Suppressor macrophage (primary cell): ENCODE data around the gene IRF2.

Experiments
- DNase-seq, 4 experiments: peaks; one replicate each; pipeline ENCODE4 v3.0.0-alpha.2; 2020 to 2022

Gene IRF2

DNA sequence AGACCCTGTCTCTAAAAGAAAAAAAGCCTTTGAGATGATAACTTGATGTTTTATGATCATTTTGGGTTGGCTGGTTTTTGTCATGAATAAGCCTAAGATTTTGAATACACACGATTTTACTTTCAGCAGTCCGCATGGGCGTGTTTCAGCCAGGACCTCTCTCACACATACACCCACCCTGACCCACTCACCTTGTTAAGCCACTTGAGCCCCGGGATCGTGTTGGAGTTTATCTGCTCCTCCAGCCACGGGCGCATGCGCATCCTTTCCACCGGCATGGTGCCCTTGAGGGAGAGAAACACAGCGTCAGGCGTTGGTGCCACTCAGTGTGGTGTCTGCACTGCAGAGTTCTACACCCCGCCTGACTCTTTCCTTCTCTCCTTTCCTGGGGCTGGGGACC, 45.6 kb downstream of the IRF2 start:
- no peak for DNase-seq

DNA sequence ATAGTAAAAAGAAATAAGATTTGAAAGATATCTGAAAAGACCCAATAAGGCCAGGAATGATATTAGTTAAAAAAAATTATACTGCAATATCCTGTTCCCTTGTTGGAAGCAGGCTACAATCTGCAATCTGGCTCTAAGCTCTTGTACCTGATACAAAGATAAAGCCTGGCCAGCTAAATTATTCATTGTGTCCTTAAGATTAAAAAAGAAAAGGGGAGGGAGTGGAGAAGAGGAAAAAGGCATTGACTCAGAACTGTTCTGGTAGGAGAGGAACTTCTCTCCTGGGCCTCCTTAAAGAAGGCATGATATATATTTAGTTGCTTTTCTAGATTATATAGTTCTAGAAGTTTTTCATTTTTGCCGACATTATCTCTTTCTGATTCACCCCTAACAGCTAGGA, 46.7 kb downstream of the IRF2 start:
- DNase-seq = no peak

DNA sequence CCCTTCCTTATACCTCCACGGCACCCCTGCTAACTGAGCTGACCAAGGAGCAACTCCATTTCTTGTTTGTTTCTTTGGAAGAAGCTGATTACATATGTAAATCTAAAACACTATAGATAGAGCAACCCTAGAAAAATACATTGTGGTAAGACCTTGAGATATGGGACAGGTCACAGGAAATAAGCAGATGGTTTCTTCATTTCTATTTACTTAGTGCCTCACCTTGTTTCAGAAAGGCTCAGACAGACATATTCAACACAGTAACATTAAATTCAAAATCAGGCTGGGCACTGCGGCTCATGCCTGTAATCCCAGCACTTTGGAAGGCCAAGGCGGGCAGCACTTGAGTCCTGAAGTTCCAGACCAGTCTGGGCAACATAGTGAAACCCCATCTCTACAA, 47.3 kb downstream of the IRF2 start:
- DNase-seq = no peak

DNA sequence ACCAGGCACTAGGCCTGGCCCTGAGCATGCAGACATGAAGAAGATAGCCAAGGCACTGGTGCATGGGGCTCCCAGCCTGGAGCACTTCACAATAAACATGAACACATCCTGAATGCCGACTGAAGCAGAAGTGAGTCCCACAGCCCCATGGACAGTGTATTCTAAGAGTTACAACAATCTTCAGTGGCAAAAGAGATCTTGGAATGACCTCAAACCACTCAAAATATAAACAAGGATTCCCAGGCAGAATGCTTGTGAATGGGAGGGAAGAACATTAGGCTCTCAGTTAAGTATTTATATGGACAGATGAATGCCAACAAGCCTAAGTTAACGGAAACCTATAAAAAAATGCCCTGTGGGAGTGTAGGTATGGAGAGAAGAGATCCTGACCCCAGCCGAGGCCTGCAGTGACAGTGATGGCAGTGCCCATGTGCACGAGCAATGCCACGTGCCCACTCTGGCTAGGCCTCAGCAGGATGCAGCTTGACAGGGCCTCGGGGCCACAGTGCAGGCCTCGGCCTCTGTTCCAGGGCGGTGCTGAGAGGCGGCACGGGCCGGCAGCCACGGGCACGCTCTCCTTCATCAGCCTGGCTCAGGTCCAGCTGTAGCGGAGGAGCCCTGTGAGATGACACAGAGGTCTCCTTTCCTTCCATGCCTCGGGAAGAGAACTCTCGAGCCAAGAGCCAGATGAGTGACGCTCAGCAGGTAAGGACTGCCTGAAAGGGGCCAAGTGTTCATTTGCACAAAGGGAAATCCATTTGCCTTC, 49.2 kb downstream of the IRF2 start:
- DNase-seq = no peak

DNA sequence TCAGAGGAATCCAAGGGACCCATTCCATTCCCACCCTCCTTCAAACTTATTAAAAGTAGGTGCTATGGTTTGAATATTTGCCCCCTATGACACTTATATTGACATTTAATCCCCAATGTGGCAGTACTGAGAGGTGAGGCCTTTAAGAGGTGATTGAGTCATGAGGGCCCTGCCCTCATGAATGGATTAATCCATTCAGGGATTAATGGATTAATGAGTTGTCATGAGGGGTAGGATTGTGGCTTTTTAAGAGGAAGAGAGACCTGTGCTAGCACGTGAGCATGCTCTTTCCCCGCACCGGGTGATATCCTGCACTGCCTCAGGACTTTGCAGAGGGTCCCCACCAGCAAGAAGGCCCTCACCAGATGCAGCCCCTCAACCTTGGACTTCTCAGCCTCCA, 50.1 kb downstream of the IRF2 start:
- no peak for DNase-seq

DNA sequence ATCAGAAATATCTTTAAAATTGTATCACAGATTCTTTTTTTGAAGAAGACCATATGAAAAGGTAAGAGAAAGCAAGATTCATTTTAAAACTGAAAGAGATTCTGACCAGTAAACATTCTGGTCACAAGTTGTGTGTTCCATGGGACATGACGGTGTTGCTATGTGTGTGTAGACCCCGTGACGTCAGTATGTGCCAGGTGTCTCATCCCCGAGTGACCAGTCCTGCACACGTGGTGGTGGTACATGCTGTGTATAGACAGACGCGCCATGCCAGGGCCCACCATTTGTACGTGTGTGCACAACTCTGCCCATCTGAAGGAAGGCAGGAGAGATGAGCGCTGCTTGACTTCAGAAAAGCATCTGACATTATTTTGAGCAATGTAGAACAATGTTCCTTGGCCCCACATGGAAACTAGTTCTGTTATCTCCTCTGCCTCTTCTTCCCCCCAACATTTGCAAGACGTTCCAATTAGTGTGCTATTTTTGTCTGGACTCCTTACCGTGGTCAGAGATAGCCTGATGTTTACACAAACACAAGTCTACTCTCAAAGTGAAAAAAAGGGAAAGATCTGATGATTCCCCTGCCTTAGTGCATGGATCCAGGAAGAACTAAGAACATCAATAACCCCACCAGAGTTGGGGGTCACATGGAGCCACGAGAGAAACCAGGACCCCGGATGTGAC, 51.2 kb downstream of the IRF2 start:
- no peak for DNase-seq

DNA sequence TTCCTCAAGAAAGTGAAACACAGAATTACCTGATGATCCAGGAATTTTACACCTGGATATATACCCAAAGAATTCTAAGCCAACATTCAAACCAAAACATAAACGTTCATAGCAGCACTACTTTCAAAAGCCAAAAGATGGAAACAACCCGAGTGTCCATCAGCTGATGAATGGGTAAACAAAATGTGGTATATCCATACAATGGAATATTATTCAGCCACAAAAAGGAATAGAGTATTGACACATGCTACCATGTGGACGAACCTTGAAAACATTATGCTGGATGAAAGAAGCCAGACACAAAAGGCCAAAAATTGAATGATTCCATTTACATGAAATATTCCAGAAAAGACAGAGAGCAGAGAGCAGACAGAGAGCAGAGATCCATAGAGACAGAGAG, 52.0 kb downstream of the IRF2 start:
- DNase-seq = no peak

DNA sequence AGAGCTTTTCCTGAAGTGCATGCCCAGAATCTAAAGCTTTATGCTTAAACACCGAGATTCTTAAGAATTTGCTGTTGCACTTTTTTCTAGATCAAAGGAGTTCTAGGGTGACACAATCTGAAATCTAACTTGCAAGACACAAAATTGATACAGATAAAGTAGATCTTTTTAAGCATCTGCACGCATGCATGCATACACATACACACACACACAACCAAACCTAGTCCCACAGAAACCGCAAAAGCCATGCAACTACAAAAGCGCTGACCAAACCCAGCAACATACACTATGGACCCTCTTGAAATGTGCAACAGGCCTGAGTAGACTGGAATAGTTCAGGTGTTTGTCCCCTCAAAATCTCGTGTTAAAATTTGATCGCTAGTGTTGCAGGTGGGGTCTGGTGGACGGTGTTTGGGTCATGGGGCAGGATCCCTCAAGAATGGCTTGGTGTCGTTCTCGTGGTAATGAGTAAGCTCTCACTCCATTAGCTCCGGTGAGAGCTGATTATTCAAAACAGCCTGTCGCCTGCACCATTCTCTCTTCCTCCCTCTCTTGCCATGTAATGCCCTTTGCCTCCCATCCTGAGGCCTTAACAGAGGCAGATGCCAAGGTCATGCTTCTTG, 52.7 kb downstream of the IRF2 start:
- DNase-seq = no peak

DNA sequence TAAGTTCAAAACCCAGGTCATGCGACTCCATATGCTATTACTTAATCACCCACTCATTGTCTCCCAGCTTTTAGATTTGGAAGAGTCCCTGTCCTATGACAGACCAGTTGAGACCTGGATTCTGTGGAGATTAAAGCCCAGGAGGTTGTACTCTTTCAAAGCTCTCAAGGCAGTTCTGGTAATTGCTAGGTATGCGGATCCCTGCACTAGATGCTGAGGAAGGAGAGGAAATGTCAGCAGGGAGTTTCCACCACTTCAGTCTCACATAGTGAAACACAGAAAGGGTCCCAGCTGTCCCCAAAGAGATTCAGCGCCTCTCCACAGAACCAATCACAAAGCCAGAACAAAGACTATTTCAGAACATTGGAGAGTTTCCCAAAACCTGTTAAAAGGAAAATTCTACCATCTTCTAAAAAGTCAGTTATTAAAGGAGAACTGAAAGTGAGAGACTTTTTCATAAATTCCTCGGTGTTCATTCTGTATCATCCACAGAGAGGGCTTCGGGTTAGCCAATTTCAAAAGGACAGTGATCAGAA, 53.4 kb downstream of the IRF2 start:
- peak in 3 of 4 experiments; percentile 22 to 24 (median 22) for DNase-seq

DNA sequence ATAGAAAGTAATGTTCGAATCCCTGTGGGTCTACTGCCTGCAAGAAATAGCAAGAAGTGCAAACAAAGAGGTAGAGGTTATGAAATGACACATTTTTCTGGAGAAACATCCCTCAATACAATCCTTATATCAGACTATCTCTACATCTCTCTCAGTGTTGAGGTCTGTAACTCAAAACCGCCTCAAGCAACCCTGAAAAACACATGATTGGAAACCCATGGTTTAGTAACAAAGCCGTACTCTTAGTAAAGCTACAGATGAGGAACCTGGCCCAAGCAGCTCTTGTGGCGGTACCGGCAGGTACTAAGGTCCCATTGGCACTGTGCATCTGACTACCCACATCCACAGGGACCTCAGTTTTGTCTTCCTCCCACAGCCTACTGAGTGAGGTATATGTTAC, 53.9 kb downstream of the IRF2 start:
- DNase-seq = no peak

DNA sequence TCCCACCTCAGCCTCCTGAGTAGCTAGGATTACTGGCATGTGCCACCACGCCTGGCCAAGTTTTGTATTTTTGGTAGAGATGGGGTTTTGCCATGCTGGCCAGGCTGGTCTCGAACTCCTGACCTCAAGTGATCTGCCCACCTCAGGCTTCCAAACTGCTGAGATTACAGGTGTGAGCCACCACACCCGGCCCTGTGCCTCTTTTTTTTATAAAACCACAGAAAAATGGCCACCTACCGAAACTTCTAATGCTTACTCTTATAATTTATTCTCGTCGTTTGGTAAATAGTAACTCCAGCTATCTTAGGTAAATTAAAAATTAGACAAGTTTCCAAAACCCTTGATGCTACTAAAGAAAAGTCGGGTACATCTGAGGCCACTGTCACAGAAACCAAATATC, 54.4 kb downstream of the IRF2 start:
- no peak for DNase-seq

DNA sequence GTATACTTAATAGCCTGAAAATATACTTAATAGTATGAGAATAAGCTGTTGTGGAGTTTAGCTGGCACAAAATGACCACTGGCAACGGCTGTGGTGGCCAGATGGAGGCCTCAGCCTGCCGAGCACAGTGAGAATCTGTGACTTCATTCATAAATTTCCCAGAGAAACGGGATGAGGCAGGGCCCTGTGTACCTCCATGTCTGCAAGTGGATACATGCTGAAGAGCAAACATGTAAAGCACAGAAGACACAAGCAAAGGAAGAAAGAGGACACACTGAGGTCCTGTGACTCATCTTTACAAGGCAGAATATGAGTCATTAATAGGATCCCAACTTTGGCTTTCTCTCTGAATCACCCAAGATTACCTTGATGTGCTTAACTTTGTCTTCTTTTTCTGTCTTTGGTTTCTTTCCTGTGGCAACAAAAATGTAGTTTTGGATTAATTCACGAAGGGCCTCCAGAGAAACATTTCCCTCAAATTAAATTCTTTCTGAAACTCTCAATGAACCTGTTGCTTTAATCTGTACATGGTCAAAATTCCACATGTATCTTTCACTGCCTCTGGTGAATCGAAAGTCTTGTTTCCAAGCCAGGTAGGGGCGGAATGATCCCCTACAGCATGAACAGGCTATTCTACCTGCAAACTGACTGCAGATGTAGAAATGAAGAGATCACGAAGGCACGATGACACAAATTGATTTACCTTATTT, 56.4 kb downstream of the IRF2 start:
- DNase-seq = peak in 3 of 4 experiments; percentile 23 to 65 (median 57)

DNA sequence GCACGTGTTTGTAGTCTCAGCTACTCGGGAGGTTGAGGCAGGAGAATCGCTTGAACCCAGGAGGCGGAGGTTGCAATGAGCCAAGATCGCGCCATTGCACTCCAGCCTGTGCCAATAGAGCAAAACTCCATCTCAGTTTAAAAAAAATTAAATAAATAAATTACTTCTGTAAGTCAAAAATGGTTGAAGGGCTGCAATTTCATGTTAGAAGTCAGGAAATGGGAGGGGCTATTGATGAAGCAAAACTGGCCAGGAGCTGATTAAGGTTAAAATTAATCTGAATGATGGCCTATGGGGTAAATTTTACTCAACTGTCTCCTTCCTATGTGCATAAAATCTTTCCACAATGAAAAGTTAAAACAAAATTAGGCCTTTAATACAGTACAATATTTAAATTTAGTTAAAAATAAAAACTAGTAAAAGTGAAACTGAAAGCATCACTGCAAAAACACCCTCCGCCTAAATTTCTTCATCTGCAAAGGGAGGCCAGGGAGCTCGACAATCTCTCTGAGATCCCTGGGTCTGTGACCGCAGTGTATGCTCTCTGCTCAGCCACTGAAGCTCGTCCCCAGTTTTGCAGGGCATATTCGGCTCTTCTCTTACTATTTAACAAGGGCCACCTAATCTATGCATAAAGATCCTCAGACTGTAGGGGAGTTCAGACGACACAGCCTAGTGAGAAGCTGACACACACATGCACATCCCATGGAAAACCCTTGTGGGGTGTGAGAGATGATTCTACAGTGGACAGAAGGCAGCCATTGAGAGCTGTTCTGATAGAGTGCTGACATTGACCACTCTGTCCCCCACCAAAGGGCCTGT, 57.2 kb downstream of the IRF2 start:
- DNase-seq = peak in 3 of 4 experiments; percentile 40 to 54 (median 50)

DNA sequence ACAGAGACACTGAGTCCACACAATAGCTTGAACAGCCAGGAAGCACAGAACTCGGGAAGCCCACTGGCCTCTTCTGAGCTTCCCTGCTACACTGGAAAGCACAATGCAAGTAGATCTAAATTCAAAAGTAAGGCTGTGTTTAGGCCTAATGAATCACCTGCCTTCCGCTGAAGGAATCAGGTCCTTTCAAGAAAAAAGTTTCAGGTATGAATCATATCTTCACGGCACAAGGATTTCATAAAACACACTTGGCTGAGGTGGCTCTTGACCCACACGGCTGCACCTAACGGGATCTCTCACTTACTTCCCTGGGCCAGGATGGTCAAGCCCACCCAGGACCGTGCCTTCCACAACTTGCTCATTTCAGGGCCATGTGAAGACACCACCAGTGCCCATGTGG, 59.3 kb downstream of the IRF2 start:
- DNase-seq = no peak

DNA sequence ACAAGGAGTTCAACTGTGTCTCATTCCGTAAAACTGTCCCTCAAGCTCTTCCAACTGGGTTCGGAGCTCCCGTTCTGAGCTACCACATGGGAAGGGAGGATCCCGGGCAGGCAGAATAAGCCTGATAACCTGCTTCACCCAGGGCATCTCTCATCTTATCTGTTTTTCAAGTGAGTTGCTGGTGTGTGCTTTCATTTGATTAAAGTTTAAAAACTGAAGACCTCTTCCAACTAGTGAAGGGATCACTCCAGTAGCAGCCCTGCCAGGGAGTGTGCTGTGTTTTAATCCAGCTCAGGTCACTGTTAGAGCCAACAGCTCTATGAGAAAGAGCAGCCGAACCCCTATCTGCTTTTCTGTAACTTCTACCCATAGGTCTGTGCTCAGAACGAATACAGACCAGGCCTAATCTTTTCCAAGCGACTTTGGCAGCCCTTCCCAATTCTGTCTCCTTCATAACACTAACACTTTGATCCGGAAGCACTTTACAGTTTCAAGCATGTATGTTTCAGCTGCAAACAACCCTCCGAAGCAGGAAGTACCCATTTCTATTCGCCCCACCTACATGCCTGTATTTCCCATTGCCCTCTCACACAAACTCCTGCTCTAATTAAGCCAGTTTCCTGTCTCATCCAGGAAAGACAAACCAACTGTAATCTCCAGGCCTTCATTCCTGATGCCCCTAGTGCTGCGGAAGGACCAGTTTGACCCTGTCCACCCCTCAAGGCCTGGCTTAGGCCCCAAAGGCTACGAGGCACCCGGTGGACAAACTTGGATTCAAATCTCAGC, 60.9 kb downstream of the IRF2 start:
- DNase-seq = peak in 2 of 4 experiments; percentile 44 to 48

DNA sequence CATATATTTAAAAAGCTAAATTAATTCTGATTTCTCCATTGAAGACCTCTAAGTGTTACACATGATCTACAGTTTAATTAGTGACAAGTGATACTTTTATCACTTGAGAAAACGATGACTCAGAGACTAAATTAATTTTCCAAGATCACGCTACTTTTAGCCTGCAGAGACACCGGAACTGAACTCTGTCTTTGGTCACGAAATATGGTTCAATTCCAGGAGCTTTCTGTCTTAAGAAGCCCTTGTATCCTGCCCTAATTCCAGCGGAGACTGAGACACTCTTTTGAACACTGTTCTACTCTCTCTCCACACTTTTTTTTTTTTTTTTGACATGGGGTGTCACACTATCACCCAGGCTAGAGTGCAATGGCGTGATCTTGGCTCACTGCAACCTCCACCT, 63.6 kb downstream of the IRF2 start:
- DNase-seq = no peak

DNA sequence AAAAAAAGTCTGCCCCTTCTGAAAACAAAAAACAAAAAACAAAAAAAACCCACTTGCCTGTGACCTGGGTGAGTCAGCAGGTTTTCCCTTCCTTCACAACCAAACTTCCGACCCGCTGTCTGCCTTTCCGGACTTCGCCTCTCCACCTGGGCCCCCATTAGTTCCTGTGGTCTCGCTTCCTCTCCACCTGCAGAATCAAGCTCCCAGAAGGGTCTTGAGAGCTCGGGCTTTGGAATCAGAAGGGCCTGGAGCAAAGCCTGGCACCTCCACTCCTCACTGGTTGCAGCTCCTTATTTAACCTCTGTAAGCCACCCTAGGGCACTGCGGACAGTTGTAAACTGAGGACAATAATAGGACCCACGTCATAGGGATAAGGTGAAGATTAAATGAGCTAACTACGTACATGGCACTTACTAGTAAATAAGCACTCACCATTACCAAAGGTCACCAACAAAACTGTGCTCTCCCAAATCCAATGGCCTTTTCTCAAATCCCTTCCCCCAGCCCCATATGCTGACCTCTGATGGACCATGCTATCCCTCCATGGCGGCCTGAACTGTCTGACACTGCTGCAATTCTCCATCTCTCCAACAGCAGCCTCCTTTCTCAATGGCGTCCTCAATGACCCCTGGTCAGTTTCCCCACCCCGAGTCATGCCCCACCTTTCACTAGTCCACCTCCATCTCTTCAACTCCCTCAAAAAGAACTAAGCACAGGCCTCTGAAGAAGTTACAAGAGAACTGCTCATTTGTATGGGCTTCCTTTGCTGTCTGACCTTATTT, 64.2 kb downstream of the IRF2 start:
- DNase-seq = no peak

DNA sequence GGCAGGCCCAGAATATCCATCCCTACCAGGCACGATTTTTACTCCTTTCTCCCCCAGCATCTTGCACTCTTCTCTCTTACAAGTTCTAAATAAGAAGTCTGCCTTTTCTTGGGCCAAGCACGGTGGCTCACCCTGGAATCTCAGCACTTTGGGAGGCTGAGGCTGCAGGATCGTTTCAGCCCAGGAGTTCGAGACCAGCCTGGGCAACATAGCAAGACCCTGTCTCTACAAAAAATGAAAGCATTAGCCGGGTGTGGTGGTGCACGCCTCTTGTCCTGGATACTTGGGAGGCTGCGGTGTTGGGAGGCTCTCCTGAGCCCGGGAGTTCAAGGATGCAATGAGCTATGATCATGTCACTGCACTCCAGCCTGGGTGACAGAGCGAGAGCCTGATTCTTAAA, 64.8 kb downstream of the IRF2 start:
- DNase-seq = no peak

DNA sequence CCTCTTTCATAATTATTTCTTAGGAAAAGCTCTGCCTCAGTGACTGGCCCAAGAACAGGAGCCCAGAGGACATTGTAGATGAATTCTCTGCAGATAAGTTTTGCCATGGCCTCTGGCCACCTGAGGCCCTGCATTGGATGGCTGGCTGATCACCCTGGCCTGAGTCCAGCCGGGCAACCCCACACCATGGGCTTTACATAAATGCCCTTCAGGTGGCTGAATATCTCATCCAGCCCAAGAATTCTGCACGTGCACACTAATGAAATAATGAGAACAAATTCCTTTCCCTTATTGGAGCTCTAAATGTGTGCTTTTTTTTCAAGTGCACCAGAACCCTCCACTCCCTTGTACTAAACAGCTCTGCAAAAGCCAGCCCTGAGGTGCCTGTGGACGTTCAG, 65.7 kb downstream of the IRF2 start:
- no peak for DNase-seq

DNA sequence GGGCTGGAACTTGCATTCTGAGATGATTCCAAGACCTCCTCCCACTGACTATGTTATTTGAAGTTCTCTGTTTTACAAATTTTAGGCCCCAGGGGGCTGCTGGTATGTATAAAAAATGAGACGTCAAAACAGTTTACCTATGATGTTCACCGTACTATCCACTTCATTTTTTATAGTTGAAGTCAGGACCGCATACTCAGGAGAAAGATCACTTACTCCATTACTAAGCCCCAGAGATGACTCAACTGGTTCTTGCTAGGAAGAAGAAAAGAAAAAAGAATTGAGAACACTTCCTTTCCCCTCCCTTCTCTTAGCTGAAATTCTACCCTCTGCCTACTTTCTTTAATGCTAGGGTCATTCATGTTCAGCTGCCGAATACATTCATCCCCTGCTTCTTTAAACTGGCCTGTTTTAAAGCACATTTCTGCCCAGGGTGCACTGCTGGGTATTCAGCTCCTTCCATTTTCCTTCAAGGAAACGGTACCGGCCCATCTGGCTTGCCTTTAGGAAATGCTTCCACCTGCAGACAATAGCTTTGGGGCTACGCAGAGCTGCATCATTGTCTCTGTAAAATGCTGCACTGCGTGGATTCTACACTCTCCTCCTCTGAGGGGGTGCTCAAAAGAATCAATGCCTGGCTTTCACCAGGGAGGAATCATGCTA, 66.2 kb downstream of the IRF2 start:
- DNase-seq = peak in 2 of 4 experiments; percentile 34 to 41
